ENCODE data around the gene CPNE9.
"Not testable (repeated sequence)": the region's sequence is repeated elsewhere in the genome, so short reads cannot be mapped to it uniquely, and the experiment has no call there.

The CPNE9 gene

GRCh38 chr3:9749645-9750555 lies 46.3 kb downstream of the CPNE9 start, which contains the start of gene OGG1:
Gene OGG1, plus strand, starts transcription at chr3:9749952. Its CDS starts 335 bp downstream, at chr3:9750287.
- peak; percentile 89 for DNase-seq

- DNase-seq: no peak
Observed at GRCh38 chr3:9750556-9751411, 47.2 kb downstream of the CPNE9 start.

DNA sequence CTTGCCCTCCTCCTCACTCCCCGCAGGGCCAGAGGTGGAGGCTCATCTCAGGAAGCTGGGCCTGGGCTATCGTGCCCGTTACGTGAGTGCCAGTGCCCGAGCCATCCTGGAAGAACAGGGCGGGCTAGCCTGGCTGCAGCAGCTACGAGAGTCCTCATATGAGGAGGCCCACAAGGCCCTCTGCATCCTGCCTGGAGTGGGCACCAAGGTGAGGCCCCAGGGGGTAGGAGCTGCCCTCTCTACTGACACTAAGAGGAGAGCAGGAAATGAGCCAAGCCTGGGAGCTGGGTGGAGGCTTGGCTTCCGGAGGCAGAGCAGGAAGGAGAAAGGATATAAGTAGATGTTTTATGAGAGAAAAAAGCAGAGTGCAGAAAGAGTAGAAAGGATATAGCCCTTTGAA lies 51.0 kb downstream of the CPNE9 start:
- no peak for DNase-seq

DNA sequence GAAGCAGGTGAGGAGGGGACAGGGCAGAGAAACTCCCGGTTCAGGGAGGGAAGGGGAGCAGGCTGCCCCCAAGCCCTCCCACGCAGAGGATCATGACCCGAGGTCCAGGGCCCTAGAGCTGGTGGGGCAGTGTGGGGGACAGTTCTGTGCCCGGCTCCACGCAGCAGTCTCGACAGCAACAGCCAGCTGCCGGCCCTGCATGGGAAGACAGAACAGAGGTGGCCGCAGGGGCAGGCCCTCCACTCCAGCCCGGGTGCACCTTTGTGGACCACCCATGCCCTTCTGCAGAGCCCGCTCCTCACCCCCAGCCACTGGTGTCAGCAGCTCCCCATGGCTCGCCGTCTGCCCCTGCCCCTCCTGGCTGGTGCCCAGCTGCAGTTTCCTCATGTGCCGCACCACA lies 53.8 kb downstream of the CPNE9 start:
- no peak for DNase-seq

DNA sequence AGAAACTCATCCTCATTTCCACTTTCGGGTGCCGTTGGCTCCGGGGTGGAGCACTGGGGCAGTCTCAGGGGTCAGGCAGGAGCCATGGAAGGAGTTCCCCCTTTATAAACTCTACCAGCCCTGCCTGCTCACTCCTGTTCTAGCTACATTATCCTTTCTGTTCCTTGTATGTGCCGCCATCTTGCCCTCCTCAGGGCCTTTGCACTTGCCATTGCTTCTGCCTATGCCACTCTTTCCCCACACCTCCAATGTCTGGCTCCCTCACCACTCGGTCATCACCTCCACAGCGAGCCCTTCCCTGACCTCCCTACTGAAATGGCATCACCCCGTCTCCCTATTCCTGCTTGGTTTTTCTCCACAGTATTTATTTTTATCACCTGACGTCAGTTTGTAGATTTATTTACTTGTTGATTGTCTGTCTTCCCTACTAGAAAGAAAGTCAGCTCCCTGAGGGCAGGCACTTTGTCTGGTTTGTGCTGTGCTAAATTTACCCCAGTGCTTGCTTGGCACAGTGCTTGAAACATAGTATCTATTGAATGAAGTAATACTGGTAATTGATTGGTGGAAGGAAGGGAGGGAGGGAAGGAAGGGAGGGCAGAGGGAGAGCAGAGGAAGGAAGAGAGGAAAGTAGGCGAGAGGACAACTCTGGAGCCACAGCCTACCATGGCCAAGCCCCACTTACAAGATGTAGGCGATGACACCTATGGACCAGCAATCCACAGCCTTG lies 57.3 kb downstream of the CPNE9 start:
- DNase-seq: no peak

DNA sequence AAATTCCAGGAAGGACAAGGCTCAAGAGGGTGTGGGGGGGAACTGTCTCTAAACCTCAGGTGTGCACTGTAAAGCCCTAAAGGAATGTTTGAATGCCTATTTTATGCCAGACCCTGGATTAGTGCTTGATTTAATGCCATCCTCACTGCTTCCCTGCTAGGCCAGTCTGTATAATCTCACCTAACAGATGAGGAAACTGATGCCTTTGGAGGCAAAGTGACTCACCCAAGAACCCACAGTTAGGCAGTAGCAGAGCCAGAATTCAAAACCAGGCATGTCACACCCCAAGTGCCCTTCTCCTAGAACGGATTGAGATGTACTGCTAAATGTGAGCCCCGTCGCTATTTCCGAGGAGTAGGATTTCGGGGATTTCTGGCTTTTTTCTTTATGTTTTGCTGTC lies 58.3 kb downstream of the CPNE9 start:
- DNase-seq: no peak

DNA sequence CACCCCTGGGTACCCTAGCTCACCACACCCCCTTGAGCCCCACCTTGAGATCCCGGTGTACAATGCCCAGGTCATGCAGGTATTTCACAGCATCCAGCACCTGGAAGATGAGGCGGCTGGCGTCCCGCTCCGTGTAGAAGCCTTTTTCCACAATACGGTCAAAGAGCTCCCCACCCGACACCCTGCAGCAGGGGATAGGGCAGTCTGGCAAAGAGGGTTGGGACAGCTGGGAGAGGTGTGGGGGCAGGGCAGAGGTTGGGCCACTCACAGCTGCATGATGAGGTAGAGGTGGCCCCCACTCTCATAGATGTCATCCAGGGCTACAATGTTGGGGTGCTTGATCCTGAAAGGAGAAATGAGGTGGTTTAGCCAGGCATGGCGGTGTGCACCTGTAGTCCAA lies 59.2 kb downstream of the CPNE9 start:
- DNase-seq: no peak

GRCh38 chr3:9765865-9766264 lies 62.2 kb downstream of the CPNE9 start:
- no peak for DNase-seq

DNA sequence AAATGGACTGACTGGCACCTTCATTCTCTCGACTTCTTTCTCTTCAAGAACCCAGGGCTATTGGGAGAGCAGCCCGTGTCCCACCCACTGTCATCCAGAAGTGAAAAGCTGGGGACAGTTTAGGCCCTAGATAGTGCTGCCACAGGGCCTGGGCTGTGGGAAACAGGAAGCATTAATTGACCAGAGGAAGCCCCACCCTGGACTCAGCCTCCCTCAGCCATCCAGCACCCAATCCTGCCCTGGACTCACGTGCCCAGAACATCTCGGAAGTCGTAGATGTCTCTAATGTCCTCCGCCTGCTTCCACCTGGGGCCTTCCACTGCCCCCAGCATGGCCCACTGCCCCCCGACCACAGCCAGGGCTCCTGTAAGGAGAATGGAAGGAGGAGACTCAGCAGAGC lies 63.8 kb downstream of the CPNE9 start:
- DNase-seq: no peak

DNA sequence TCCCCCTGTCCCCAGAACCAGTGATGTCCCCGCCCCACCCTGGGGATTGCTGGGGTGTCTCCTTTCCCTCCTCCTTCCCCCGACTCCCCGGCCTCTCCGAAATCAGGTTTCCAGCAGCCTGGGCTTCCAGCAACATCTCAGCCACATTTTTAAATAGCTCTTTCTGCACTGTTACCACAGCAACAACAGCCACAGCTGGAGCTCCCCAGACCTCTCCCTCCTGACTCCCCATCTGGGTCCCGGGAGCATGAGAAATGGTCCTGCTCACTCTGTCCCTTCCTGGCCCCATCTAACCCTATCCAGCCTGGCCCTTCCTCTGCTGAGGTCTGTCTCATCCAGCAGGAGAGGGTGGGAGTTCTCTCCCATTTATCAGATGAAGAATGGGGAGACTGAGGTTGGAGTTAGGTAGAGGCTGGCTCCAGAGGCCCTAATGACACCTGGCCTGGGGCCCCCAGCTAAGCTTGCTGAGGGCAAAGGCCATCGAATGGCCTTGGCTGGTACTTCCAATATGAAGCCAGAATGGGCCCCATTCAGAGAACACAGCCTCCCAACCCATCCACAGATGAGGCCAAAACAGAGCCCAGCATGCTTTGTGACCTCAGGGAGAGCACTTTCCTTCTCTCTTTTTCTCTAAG lies 64.6 kb downstream of the CPNE9 start:
- no peak for DNase-seq

GRCh38 chr3:9769012-9769411 lies 65.4 kb downstream of the CPNE9 start:
- DNase-seq: no peak

- peak; percentile 8 for DNase-seq
Observed at GRCh38 chr3:9769426-9770275, 66.0 kb downstream of the CPNE9 start, which contains the start of gene CAMK1. Gene CAMK1, minus strand, starts transcription at chr3:9769947. Its CDS starts 2,198 bp downstream, at chr3:9767749.

DNA sequence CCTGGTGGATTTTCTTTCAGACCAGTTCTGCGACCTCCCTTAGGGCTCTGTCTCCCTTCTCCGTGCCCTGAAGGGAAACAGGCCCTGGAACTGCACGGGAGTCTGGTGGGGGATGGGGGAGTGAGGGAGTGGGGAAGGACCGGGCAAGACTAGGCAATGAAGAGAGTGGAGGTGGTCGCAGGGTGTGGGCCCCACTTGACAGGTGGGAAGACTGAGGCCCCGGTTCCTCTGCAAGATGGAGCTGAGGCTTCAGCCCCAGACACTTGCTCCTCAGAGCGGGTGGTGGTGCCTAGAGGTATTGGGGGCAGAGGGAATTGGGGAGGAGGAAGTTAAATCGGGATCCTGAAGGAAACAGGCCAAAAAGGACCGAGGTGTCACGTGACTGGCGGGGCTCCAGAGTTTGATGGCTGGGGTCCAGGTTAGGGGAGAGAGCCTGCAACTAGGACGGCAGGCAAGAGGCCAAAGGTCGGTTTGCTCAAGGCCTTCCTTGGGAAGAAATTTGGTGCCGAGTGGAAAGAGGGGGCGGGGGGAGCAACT lies 66.7 kb downstream of the CPNE9 start:
- no peak for DNase-seq

DNA sequence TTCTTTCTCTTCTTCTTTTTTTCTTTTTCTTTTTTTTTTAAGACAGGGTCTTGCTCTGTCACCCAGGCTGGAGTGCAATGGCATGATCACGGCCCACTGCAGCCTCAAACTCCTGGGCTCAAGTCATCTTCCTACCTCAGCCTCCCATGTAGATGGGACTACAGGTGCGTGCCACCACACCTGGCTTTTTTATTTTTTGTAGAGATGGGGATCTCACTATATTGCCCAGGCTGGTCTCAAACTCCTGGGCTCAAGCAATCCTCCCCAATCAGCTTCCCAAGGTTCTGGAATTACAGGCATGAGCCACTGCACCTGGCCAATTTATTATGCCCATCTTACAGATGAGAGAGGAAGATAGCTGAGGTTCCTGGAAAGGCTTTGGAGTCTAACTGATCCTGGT lies 67.4 kb downstream of the CPNE9 start:
- DNase-seq: not testable (repeated sequence)

DNA sequence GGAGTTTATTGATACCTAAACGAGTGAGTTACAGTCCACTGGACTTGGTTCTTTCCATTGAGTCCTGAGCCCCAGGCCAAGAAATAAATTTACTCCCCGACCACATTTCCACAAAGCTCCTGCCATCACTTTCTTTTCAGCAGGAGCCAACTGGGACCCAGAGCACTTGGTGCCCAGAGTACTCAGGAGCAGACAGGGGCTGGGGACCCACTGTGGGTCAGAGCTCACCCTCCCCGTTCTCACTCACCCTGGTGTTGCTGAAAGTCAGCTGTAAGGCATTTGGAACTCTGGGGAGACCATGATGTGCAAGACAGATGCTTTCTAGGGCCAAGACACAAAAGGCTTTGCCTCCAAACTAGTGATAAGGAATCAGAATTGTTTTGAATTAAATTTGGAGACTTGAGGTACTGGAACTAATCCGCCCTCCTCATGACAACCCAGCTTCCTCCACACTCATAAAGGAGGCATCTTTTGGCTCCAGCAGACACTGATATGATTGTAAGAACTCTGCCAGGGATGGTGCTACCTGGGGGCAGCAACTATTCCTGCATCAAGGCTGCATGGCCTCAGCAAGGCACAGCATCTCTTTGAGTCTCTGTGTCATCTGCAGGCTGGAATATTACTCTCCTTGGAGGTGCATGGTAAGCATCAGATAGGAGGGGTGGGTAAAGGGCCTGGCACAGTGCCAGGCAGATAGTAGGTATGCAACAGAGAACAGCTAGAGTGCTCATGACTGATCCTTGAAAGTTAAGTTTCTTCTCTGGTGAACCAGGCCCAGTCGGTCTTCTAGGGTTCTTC lies 73.5 kb downstream of the CPNE9 start:
- DNase-seq: no peak

GRCh38 chr3:9777694-9778021 lies 74.0 kb downstream of the CPNE9 start:
- no peak for DNase-seq

DNA sequence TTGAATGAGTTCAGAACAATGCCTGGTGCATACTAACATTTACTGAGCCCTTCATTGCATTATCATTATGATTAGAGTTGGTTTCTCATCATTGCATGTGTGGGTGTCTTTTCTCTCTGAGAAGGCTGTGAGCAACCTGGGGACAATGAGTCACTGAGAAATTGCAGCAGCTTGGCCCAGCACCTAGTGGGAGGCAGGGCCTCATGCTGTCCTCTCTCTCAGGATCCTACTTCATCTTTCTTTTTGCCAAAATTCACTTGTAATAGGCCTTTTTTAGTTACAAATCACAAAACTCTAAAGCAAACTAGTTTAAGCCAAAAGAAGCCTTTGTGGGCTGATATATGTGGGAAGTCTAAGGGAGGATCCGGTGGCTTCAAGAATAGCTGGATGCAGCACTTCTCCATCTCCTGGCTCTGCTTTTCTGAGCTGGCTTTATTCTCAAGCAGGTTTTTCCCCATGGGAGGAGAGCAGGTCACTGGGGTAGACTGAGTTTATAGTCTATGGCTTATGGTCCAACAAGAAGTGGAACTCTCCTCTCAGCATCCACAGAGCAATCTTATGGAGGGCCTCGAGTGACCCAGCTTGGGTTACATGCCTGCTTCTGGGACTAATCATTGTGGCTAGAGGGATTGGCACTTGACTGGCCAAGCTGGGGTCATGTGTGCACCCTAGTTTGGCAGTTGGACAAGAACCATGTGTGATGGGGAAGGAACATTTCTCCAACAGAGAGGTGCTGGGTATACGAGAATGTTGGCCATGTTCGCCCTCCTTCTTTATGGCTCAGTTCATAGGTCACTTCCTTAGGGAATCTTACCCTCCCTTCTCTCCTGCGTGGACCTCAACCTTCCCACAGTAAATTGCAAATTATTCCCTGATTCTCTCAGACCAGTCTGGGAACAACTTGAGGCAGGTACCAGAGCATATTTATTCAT lies 74.8 kb downstream of the CPNE9 start:
- no peak for DNase-seq

DNA sequence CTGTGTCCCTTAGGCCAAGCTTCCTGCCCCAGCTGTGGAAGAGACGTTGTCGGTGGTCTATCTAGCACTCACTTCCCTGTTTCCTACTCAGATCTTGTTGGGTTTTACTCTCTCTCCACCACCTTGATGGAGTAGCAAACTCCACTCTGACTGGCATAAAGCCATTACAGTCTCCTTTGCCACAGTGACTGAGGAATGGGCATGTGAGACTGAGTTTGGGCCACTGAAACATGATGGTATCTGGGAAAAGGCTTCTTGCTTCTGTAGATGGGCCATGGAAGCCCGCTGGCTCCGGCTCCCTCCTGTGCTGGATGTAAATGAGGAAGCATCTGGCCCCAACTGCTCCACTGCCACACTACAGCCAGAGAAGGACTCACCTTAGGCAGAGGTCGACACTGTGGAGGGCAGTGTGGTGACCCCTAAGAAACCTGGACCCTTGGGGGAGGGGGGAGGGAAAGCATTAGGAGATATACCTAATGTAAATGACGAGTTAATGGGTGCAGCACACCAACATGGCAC lies 75.5 kb downstream of the CPNE9 start:
- DNase-seq: no peak

Measured in DMS79 (cell line).